ENCODE data around the gene DRD3.

DRD3 gene

DNA sequence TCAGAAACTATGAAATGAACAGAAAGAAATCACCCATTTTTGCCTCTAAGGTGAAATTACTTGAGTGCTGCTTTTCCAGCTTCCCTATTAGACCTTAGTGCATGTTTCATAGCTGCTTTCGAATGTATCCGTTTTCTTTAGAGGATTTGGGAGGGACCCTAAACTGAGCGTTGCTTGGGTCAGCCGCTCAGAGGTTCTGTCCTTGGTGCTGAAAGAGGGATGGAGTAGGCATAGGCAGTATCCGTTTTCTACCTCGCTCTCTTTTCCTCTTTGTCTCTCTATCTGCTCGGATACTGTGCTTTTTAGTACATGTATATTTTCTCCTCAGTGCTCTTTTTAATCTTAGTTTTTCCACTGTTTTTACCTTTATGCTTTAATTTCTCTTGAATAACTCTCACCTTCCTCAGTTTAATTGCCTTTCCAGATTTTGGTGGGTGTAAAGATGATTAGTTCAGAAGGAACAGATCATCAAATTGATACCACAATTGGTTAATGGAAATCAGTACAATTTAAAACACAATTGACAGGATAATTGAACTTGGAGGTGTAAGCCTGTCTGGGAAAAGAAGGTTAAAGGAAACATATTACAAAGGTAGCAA lies at the start of gene DRD3:
Gene DRD3 (minus strand): TSS at position 283 of the 599 bp plus-strand sequence. CDS start 7,060 bp downstream, outside the sequence.
- DNase-seq (ENCODE audit: low read depth), result no peak

DNA sequence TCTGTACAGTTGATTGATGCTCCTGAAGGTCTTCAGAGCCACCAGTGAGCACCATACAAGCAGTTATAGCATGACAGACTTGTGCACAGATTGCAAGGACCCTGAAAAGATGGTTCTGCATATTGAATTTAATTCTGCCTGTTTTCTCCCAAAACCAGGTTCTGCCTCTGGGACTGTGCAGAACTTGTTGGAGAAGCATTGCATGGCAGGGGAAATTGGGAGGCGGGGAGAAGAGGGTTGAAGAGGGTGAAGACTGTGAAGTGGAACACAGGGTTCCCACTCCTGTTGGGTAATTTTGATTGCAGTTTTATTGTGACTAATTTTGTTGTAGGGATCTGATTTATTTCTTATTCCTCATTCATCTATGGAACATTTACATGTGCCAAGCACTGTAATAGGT lies 48.2 kb upstream of the DRD3 start:
- DNase-seq (ENCODE audit: low read depth), result no peak

DNA sequence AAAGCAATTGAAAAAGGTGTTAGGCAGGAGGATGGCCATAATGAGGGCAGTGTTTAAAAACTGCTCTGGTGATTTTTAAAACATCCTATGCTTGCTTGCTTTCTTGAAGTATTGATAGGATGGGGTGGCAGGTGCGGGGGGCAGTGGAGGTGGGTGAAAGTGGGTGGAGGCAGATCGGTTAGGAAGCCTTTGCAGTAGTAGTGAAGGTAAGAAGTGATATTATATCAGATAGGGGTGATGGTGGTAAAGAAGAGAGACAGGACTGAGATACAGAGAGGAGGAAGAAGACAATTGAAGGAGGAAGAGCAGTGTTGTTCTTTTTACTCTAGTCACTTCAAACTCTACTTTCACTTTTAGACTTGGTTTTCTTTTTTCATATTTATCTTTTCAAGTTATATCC lies 47.5 kb upstream of the DRD3 start:
- DNase-seq (ENCODE audit: low read depth), result no peak

DNA sequence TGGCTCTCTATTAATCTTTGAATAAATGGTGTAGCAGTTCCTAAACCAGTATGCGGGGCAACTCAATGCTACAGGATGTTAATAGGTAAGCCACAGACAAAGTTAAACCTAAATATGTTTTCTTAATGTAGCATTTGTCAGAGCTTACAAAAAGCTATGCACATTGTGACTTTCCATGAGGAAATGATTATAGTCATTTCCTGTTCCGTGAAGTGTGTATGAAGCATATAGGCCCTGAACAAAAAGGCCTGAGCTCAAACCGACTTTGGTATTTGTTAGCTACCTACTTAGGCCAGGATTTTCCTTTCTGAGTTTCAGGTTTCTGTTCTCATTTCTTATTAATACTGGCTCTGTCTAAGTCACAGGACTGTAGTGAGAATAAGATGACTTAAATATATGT lies 44.3 kb upstream of the DRD3 start:
- no peak for DNase-seq (ENCODE audit: low read depth)

DNA sequence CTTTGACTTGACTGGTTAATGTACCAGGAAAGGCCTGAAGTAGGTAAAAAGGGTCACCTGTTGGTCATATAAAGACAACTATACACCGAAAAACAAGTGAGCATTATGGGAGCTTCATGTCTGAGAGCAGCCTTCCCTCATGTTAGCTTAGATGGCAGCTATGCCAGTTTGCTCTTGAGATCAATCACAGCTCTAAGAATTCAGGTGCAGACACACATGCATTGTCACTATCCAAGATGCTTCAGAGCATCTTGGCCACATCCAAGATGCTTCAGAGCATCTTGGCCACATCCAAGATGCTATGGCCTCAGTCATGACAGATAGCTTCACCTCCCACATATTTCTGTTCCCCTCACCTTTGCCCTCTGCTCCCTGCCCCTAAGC lies 43.0 kb upstream of the DRD3 start:
- DNase-seq (ENCODE audit: low read depth), result no peak

DNA sequence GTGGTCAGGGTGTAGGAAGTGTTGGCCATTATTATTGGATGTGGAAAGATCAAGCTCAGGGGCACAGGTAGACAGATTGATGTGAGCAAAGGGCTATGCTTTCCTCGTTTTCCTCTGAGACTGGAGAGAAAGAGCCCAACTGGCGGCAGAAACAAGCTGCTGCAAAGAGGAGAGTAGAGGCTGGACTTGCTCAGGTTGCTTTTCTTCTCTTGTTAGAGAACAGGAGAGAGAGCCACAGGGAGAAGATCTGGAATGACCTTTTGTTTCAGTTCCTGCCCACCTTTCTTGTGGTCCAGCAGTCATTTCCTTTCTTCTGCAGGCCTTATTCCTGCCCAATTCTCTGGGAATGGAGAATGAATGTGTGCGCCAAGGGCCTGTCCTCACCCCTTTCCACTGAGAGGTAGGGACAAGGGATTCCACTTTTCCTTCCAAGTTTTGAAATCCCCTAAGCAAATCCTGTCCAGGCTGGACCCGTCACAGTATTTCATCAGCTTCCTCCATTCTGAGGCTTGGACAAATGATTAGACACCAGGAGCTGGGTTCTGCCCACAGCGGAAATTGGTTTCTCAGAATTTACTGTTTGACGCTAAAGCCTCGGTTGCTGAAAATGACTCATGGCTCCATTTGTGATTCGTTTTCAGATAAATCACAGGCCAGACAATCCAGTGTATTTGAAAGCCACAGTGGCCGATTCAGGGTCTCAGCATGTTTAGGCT lies 42.5 kb upstream of the DRD3 start:
- peak; percentile 20 for DNase-seq (ENCODE audit: low read depth)

DNA sequence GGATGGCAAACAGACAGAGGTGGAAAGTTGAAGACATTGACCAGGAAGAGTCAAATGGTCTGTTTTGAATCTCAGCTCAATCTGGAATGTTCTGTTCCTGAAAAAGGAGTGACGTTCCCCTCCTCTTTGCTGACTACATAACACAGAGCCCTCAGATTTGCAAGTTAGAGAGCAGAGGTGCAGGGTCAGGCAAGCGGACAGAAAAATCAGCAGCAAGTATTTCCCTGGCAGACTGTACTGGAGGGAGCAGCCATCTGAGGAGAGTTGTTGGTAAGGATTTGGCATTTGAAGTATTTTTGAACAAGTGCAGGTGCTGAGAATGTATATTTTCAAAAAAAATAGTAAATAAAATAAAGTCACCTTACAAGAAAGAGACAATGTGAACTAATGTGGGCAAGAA lies 40.9 kb upstream of the DRD3 start:
- no peak for DNase-seq (ENCODE audit: low read depth)

DNA sequence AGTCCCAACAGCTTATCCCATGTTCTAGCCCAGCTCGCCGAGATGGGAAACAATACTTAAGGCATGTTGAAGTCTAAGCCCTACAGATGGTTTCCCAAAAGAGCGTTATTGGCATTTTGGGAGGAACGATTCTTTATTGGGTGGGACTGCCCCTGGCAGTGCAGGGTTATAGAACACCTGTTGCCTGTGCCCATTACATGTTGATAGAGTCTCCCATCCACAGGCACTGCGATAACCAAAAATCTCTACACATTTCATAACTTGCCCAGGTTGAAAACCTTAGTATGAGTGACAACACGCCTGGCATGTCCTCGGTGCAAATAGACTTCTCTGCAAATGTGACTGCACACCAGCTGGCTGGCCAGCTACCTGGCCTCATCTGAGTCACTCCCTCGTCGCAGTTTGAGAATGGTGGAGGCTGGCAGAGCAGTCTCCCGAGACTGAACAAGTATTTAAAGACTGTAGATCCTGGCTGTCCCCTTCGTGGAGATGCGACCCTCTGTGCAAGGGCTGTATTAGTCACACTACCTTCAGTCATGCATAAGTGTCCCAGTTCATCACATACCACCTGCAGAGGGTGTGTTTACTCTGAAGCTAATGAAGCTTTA lies 39.8 kb upstream of the DRD3 start:
- no peak for DNase-seq (ENCODE audit: low read depth)

DNA sequence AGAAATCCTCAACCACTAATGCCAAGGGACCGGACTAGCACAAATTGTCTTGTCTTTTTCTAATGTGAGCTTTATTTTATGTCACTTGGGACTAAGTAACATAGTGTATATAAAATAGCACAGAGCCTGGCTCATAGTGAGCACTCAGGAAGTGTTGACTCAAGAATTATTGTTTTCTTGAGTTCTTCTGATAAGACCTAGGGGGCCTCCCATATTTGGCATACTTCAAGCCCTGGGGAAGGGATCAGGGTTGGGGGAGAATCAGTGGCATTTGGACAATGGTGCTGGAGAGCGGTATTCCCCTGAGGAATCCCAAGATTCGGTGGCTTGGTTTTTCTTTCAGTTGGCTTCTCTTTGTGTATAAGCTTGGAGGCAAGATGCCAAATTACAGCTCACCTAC lies 39.2 kb upstream of the DRD3 start:
- DNase-seq (ENCODE audit: low read depth), result no peak

DNA sequence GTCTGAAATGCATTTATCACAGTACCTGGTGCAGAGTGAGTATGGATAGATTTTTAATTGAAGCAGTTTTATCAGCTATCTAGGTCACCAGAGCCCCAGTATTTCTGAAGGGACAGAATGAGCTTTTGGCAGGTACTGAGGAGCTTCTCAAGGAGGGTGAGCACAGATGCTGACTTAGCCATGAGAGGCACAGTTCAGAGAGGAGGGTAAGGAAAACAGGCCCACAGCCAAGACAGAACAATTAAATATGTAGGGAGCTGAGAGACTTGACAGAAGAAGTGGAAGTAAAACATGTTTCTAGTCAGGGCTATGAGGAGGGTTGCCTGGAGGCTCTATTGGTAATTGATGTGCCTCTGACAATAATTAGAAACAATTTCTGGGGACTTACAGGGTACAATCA lies 38.4 kb upstream of the DRD3 start:
- DNase-seq (ENCODE audit: low read depth), result no peak

DNA sequence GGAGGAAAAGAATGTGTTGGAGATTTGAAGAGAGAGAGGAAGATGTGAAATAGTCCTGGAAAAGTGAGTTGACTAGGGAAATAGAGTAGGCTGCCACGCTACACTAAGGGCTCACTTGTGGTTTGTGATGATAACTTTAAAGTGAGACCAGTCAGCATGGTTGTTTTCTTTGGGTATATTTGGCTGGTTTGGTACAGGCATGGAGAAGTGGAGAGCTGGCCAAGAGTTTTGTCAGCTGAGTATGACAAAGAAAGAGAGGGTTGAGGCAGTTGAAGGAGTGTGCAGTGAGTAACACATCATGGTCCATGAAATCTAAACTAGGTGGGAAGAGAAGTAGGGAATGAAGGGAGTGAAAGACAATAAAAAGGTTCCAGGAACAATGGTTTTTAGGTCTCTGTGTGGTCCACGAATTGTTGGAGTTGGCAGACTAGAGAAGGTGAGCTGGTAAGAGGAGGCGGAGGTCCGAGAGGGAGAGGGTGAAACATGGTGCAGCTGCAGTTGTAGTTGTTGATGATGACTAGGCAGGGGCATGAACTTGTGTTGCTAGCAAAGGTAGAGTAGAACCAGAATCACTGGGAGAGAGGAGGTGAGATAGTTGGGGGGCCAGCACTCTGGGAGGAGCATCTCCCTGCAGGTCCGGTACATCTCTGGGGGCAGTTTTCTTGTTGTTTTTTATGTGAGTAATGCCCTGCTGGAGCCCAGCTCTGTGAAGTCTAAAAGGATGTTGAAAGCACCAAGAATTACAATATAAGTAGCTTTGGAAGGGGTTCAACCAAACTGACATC lies 37.5 kb upstream of the DRD3 start:
- no peak for DNase-seq (ENCODE audit: low read depth)

DNA sequence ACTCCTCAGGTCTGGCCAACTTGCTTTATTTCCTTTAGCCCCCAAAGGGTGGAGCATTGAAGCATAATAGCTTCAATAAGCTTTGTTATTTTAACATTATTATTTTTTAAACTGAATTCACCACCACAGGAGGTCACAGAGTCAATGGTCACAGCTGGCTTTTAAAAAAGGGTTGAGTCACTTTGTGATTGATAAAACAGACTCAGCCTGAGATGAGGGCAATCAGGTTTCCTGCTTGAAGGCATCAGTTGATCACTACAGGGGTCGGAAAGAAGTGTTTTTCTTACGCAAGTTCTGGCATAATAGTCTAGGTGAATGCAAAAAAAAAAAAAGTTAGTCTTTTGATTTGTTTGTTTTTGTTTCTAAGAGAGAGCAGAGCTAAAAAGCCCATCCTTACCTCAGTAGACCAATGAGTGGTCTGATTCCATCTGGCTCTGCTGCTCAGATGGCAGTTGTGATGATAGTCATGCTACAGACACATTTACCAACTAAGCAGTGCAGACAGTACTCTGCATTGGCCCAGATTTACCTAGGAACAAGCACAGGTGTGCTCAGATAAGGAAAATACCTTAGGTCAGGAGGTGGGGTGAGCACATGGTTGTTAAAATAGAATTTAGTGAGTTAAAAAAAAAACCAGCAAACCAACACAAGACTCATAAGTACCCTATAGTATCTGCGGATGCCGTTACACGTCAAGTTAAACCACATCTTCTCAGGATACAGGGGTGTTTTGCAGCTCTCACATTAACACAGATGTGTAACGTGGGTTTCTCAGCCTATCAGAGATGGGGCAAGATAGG lies 35.9 kb upstream of the DRD3 start:
- DNase-seq (ENCODE audit: low read depth), result no peak

DNA sequence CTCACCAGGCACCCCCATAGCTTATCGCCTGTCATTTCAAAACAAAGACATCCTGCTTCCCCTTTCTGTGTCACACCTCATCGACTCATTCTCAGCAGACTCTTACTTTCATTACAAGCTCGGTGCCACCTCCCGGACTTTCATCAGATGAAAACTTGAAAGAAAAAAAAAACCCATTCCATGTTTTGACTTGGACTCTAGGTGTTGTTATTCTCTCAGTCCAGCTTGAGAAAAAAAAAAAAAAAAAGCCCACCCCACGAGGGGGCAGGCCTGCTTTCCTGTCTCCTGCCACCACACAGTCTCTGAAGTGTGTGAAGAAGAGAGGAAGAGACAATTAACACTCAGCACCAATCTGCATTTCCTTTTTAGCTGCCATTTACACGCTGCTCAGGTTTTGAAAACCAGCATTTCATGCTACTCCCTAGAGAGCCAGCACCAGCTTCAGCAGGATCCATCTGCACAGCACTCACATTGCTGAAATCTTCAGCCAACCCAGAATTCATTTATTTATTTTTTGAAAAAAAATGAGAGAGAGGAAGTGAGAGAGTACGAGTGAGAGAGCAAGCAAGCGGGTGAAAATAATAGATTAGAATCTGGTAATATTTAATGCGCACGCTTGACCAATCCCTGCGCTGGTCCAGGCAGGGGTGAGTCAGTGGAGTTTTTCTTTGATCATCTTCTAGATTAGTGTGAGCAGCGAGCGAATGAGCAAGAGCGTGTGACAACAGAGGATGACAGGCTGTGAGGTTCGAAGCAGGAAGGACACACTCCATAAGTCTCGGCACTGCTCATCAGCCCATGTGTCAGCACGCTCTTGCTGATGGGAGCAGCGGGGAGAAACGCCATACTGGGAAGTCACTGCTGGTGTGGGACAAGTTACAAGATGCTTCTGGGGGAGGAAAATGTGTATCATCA lies 35.0 kb upstream of the DRD3 start:
- DNase-seq (ENCODE audit: low read depth), result peak; percentile 56

DNA sequence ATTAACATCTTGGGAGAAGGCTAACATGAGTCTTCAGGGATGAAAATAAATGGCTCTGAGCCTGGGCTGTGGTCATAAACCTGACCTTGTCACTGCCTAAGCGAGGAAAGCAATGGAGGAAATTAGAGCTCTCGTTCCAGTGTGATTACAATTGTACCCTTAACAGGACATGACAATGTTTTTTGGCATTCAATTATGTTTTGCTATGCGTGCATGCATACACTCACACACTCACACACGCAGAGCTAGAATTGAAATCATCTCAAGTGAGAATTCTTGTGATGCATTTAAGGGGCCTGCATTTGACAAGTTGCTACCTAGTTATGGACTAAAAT lies 34.4 kb upstream of the DRD3 start:
- no peak for DNase-seq (ENCODE audit: low read depth)

DNA sequence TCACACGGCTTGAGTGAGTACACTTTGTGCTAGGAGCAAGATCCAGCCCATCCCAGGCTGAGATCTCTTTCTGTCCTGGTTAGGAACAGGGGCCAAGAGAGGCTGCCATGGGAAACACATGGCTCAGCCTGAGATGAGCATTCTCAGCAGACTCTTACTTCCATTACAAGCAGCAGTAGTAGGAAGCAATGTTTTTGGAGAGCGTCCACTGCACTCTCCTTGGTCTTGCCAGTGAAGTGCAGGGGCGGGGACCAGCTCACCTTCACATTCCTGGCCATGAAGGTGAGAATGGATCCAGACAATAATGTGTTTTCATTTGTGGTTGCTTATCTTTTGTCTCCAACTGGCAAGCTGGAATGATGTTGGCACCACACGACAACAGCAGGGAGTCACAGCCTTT lies 33.8 kb upstream of the DRD3 start:
- no peak for DNase-seq (ENCODE audit: low read depth)

DNA sequence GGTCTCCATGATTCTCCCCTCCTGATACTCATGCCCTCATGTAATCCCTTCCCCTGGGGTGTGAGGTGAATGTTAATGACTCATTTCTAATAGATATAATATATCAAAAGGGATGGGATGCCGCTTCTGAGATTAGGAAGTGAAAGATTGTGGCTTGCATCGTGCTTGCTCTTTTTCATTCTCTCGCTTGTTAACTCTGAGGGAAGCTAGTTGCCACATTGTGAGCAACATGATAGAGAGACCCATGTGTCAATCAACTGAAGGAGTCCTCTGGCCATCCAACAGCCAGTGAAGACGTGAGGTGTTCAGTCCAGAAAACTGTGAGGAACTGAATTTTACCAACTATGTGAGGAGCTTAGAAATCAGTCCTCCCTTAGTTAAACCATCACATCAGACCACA lies 28.9 kb upstream of the DRD3 start:
- no peak for DNase-seq (ENCODE audit: low read depth)

DNA sequence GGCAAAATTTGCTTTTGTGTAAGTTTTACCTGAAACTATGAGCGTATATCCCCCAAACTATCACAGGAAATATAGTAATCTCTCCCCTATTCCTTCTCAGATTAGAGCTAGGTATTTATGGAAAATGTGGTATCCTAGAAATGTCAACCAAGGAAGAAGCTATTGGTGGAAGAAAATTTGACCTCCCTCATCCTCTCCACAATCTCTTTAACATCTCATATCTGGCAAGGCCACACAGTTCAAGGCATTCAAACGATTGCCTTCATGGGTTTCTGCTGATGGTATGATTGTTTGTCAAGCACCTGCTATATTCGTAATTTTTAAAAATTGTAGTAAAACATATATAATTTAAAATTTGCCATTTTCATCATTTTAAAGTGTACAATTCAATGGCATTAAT lies 27.5 kb upstream of the DRD3 start:
- no peak for DNase-seq (ENCODE audit: low read depth)

DNA sequence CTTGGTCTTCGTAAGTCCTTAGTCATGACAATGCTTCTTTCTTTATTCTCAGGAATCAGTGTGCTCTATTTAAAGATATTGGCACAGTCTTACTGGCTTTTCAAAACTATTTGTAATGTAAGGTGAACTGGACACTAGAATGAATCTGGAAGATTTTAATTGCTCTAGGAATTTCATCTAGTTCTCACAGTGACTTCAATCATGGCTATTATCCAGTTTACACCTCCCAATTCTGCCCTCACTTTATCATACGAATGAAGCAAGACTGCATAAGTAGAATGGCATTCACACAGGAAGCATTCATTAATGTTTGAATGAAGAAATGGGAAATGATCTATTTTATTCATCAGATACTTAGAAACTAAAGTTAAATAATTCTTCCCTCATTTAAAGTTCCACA lies 26.7 kb upstream of the DRD3 start:
- no peak for DNase-seq (ENCODE audit: low read depth)

DNA sequence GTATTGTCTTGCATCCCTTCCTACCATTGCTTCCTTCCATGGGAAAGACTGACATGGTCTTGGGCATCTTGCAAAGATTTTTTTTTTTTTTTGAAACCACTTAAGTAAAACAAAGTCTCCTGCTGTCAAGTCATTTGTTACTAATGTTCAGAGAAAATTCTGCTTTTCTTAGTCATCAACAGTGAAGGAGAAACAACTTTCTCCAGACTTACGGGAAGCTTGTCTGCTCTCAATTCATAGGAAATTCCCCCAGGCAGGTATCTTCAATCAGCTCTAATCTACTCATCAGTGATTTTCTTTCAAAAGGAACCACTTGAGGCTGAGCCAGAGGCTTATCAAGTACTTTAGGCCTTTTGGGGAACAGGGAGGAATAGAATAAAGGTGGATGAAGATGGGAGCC lies 15.9 kb upstream of the DRD3 start:
- DNase-seq (ENCODE audit: low read depth), result no peak

DNA sequence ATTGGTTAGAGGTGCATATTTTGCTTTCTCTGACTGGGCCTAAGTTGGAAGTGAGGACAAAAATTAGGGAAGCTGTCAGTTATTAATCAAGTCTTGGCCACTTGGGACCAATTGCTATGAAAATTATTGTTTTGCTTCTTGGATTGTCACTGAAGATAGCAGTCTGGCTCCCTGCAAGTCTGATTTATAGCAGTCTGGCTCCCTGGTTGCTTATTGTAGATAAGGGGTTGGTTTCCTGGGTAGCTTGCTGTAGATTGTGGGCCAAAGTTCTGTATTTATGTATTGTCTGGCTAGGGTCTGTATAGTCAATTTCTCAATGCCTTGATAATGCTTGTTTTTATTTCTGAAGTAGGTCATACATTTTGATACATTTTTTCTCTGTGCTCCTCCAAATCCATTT lies 13.3 kb upstream of the DRD3 start:
- no peak for DNase-seq (ENCODE audit: low read depth)

DNA sequence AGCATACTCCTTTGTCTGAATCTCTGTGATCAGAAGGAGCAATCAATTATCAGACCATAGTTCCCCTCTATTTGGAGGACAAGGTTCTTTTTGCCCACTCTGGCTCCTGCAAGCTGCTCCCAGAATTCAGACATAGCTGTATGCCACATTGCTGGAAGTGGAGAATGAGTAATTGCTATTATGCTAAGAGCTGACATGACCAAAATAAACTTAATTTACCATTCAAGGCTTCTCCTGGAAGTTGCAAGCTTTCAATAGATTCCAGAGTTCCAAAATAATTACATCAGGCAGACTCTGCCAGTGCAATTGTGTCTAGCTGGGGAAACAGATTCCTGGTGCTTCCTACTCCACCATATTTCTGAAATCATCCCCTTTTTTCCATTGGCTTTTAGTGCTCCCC lies 7.6 kb upstream of the DRD3 start:
- DNase-seq (ENCODE audit: low read depth), result no peak

Data from activated T-helper 1 cell treated with Interleukin-2 at 50 U/mL for 16 hours (primary cell).